HEK293 (cell line): ENCODE data around the gene EPS8L1.

Experiments used
- CTCF ChIA-PET: fragments of 350-600 bp; formaldehyde crosslinking; extraction: SDS; loops from one replicate; lab custom pipeline; 2021; ENCODE audit warnings: antibody characterized with exemption; lab: Yijun Ruan, JAX
- POLR2A ChIA-PET: fragments of 300-600 bp; formaldehyde crosslinking; extraction: SDS; loops from one replicate; lab custom pipeline; 2020; ENCODE audit warnings: antibody characterized with exemption, inconsistent platforms; lab: Yijun Ruan, JAX
- H3K27ac ChIP-seq: fragments of 200-500 bp; sonication (Bioruptor generic); 2 replicates; pipeline ENCODE4 v1.5.1; 2014; ENCODE audit warnings: low read depth, low read length, control low read depth, inconsistent platforms; ENCODE audit errors: extremely low read depth
- H3K36me3 ChIP-seq, 2 experiments: fragments of 200-500 bp in 1 of 2; sonication (Bioruptor generic) in 1 of 2; 1 replicate in 1 of 2; 2 replicates in 1 of 2; pipeline ENCODE4 v1.5.1; 2014 to 2017; ENCODE audit warnings: inconsistent platforms in 2 of 2, low read length in 2 of 2; ENCODE audit not compliant: control insufficient read depth in 2 of 2, insufficient read depth in 1 of 2
- H3K4me1 ChIP-seq: fragments of 200-500 bp; sonication (Bioruptor generic); 2 replicates; pipeline ENCODE4 v1.5.1; 2014; ENCODE audit warnings: mild to moderate bottlenecking, low read length, inconsistent platforms; ENCODE audit not compliant: control insufficient read depth, insufficient read depth
- H3K4me3 ChIP-seq: 2 replicates; pipeline ENCODE4 v1.5.1; 2011; ENCODE audit warnings: low read depth, mild to moderate bottlenecking, control low read depth, low read length, moderate library complexity
- H3K9me3 ChIP-seq: fragments of 200-500 bp; sonication (Bioruptor generic); 2 replicates; pipeline ENCODE4 v1.5.1; 2014; ENCODE audit warnings: low read depth, low read length, inconsistent platforms; ENCODE audit not compliant: control insufficient read depth, insufficient read depth
- ELK4 ChIP-seq: IDR thresholded peaks from 2 replicates; pipeline ENCODE4 v1.6.1; 2011; ENCODE audit warnings: mild to moderate bottlenecking, low read depth, low read length, borderline replicate concordance
- GFI1B ChIP-seq: fragments of 450-650 bp; formaldehyde crosslinking; IDR thresholded peaks from 2 replicates; pipeline ENCODE4 v1.5.1; 2016; ENCODE audit warnings: missing biosample characterization, missing genetic modification characterization
- GLI2 ChIP-seq: fragments of 450-650 bp; formaldehyde crosslinking; IDR thresholded peaks from 2 replicates; pipeline ENCODE4; 2017; ENCODE audit warnings: missing biosample characterization, missing genetic modification characterization, low read depth, borderline replicate concordance
- HOXC10 ChIP-seq: sonication (generic); formaldehyde crosslinking; IDR thresholded peaks from 2 replicates; pipeline ENCODE4 v1.8.1; 2023; ENCODE audit warnings: mild to moderate bottlenecking, missing genetic modification reagents
- KLF16 ChIP-seq: fragments of 450-650 bp; formaldehyde crosslinking; IDR thresholded peaks from 2 replicates; pipeline ENCODE4 v1.5.1; 2017; ENCODE audit warnings: missing biosample characterization, missing genetic modification characterization
- KLF7 ChIP-seq: fragments of 450-650 bp; formaldehyde crosslinking; IDR thresholded peaks from 2 replicates; pipeline ENCODE4 v1.5.1; 2016; ENCODE audit warnings: missing biosample characterization, missing genetic modification characterization, borderline replicate concordance
- MEIS1 ChIP-seq: sonication (generic); formaldehyde crosslinking; IDR thresholded peaks from 2 replicates; pipeline ENCODE4 v1.8.1; 2022; ENCODE audit warnings: missing genetic modification reagents, mild to moderate bottlenecking, borderline replicate concordance
- SALL2 ChIP-seq: fragments of 450-650 bp; formaldehyde crosslinking; IDR thresholded peaks from 2 replicates; pipeline ENCODE4 v1.5.0; 2017; ENCODE audit warnings: missing biosample characterization, mild to moderate bottlenecking, missing genetic modification characterization, borderline replicate concordance
- SCRT2 ChIP-seq: fragments of 450-650 bp; formaldehyde crosslinking; IDR thresholded peaks from 2 replicates; pipeline ENCODE4 v1.5.1; 2016; ENCODE audit warnings: missing biosample characterization, missing genetic modification characterization
- SETDB1 ChIP-seq: IDR thresholded peaks from one replicate; pipeline ENCODE4 v1.6.1; 2017; ENCODE audit warnings: mild to moderate bottlenecking, low read length, moderate library complexity, mixed read lengths; ENCODE audit not compliant: insufficient read length
- SP2 ChIP-seq: fragments of 450-650 bp; formaldehyde crosslinking; IDR thresholded peaks from 2 replicates; pipeline ENCODE4 v1.5.1; 2016; ENCODE audit warnings: missing biosample characterization, missing genetic modification characterization
- ZIC2 ChIP-seq: fragments of 450-650 bp; formaldehyde crosslinking; IDR thresholded peaks from 2 replicates; pipeline ENCODE4 v1.5.1; 2016; ENCODE audit warnings: missing biosample characterization, missing genetic modification characterization
- ZNF114 ChIP-seq: fragments of 450-650 bp; formaldehyde crosslinking; IDR thresholded peaks from 2 replicates; pipeline ENCODE4 v1.5.0; 2017; ENCODE audit warnings: missing biosample characterization, missing genetic modification characterization
- ZNF169 ChIP-seq: fragments of 450-650 bp; formaldehyde crosslinking; IDR thresholded peaks from 2 replicates; pipeline ENCODE4 v1.5.1; 2016; ENCODE audit warnings: missing biosample characterization, missing genetic modification characterization
- ZNF221 ChIP-seq: fragments of 450-650 bp; formaldehyde crosslinking; IDR thresholded peaks from 2 replicates; pipeline ENCODE4 v1.5.1; 2017; ENCODE audit warnings: missing biosample characterization, missing genetic modification characterization, borderline replicate concordance
- ZNF23 ChIP-seq: fragments of 450-650 bp; formaldehyde crosslinking; IDR thresholded peaks from 2 replicates; pipeline ENCODE4 v1.5.1; 2016; ENCODE audit warnings: missing biosample characterization, missing genetic modification characterization, borderline replicate concordance
- ZNF274 ChIP-seq, 2 experiments: fragments of 200-500 bp in 1 of 2; fragments of 450-650 bp in 1 of 2; sonication (Bioruptor generic) in 1 of 2; formaldehyde crosslinking in 1 of 2; IDR thresholded peaks; 2 replicates each; pipeline versions ENCODE4 v1.5.1 to v1.6.1; 2014 to 2016; ENCODE audit warnings: borderline replicate concordance in 1 of 2, inconsistent platforms in 1 of 2, low read length in 1 of 2, missing biosample characterization in 1 of 2, missing genetic modification characterization in 1 of 2
- ZNF280C ChIP-seq: fragments of 450-650 bp; formaldehyde crosslinking; IDR thresholded peaks from 2 replicates; pipeline ENCODE4 v1.5.1; 2016; ENCODE audit warnings: missing biosample characterization, missing genetic modification characterization
- ZNF302 ChIP-seq: fragments of 450-650 bp; formaldehyde crosslinking; IDR thresholded peaks from 2 replicates; pipeline ENCODE4 v1.5.1; 2016; ENCODE audit warnings: missing biosample characterization, missing genetic modification characterization, low read depth
- ZNF324 ChIP-seq: fragments of 450-650 bp; formaldehyde crosslinking; IDR thresholded peaks from 2 replicates; pipeline ENCODE4 v1.5.1; 2016; ENCODE audit warnings: missing biosample characterization, missing genetic modification characterization
- ZNF335 ChIP-seq: fragments of 450-650 bp; formaldehyde crosslinking; conservative IDR thresholded peaks from 2 replicates; pipeline ENCODE4 v1.5.1; 2016; ENCODE audit warnings: missing biosample characterization, missing genetic modification characterization
- ZNF391 ChIP-seq: fragments of 450-650 bp; formaldehyde crosslinking; IDR thresholded peaks from 2 replicates; pipeline ENCODE4 v1.5.1; 2016; ENCODE audit warnings: low read depth, missing biosample characterization, missing genetic modification characterization, borderline replicate concordance
- ZNF416 ChIP-seq: fragments of 450-650 bp; formaldehyde crosslinking; IDR thresholded peaks from 2 replicates; pipeline ENCODE4 v1.5.1; 2016; ENCODE audit warnings: missing biosample characterization, missing genetic modification characterization
- ZNF433 ChIP-seq: fragments of 450-650 bp; formaldehyde crosslinking; IDR thresholded peaks from 2 replicates; pipeline ENCODE4 v1.5.1; 2016; ENCODE audit warnings: missing biosample characterization, missing genetic modification characterization, low read depth
- ZNF529 ChIP-seq: fragments of 450-650 bp; formaldehyde crosslinking; IDR thresholded peaks from 2 replicates; pipeline ENCODE4 v1.5.1; 2017; ENCODE audit warnings: missing genetic modification characterization, missing biosample characterization; ENCODE audit not compliant: insufficient replicate concordance
- ZNF548 ChIP-seq: fragments of 450-650 bp; formaldehyde crosslinking; IDR thresholded peaks from 2 replicates; pipeline ENCODE4 v1.5.1; 2016; ENCODE audit warnings: missing biosample characterization, missing genetic modification characterization
- ZNF549 ChIP-seq: fragments of 450-650 bp; IDR thresholded peaks from 2 replicates; pipeline ENCODE4 v1.5.1; 2018; ENCODE audit warnings: missing biosample characterization, missing genetic modification characterization, mild to moderate bottlenecking, inconsistent platforms, moderate library complexity
- ZNF623 ChIP-seq: fragments of 450-650 bp; formaldehyde crosslinking; IDR thresholded peaks from 2 replicates; pipeline ENCODE4 v1.5.1; 2016; ENCODE audit warnings: missing biosample characterization, missing genetic modification characterization
- ZNF626 ChIP-seq: fragments of 450-650 bp; sonication (Bioruptor Pico); formaldehyde crosslinking; IDR thresholded peaks from 2 replicates; pipeline ENCODE4 v1.5.1; 2018; ENCODE audit warnings: missing biosample characterization, missing genetic modification characterization, inconsistent platforms
- ZSCAN16 ChIP-seq: fragments of 450-650 bp; formaldehyde crosslinking; IDR thresholded peaks from 2 replicates; pipeline ENCODE4 v1.5.1; 2016; ENCODE audit warnings: missing biosample characterization, missing genetic modification characterization
- TF ChIP-seq, protein P1 (sequence below): fragments of 450-650 bp; formaldehyde crosslinking; IDR thresholded peaks from 2 replicates; pipeline ENCODE4 v1.5.1; 2017; ENCODE audit warnings: missing biosample characterization, missing genetic modification characterization
- TF ChIP-seq, protein P2 (sequence below): fragments of 450-650 bp; formaldehyde crosslinking; IDR thresholded peaks from 2 replicates; pipeline ENCODE4 v1.5.1; 2016; ENCODE audit warnings: missing biosample characterization, missing genetic modification characterization

The EPS8L1 gene

DNA sequence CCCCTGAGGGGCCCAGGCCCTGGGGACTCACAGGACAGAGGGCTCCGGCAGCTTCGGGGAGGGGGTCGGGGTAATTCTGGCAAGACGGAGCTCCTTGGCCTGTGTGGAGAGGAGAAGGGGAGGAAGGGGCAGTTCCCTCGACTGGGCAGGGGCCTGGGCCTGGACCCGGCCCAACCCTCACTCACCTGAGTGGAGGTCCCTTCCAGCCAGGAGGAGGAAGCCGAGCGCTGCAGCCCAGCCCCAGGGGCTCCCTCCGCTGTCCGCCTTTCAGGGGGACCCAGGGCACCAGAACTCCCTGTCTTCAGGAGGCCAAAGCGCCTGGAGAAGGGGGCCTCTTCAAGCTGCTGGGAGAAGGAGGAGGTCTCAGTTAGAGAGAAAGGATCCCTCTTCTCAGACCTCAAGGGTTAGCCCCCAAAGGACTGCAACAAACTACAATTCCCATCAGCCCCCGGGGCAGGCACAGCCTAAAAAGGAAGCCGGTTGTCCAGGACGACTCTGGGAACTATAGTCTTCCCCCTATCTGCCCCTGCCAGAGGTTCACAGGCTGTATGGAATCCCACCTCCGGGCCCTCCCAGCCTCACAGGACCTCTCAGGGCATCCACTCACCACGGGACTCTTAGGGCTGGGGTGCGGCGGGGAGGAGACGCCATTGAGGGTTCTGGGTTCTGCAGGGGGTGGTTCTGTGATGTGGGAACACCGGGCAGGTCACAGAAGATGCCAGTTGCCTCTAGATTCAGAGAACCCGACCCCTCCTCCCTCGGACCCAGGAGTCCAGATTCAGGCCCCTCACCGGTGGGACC lies 19.8 kb downstream of the EPS8L1 start:
- no peaks in the 10 kb centered on the region for H3K9me3 ChIP-seq
- H3K4me3 ChIP-seq = no peak overlapping the region
- peaks cover 4 to 47% of the 10 kb centered on the region in 2 experiments; a peak in 2 of 3 replicates for H3K36me3 ChIP-seq
- CTCF ChIA-PET = interaction anchor here (0.6 to 1.8 kb wide), 2 partner anchors 46 to 75 kb away, joined by 4 to 6 read pairs; no protein-coding TSS in a partner anchor
- no peaks in the 10 kb centered on the region for H3K4me1 ChIP-seq
- POLR2A ChIA-PET = interaction anchor here (2.0 kb wide), 1 partner anchor 22 kb away, joined by 5 read pairs; the partner anchor contains the start of gene PPP1R12C
- H3K27ac ChIP-seq = no peak overlapping the region; the same call in 1 of the 2 replicates
- TF ChIP-seq, protein P1, sequence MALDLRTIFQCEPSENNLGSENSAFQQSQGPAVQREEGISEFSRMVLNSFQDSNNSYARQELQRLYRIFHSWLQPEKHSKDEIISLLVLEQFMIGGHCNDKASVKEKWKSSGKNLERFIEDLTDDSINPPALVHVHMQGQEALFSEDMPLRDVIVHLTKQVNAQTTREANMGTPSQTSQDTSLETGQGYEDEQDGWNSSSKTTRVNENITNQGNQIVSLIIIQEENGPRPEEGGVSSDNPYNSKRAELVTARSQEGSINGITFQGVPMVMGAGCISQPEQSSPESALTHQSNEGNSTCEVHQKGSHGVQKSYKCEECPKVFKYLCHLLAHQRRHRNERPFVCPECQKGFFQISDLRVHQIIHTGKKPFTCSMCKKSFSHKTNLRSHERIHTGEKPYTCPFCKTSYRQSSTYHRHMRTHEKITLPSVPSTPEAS (tag by site-specific recombination) = 0 out of 2 replicates have a peak, but pooled peaks have one; percentile 28
- no peak for TF ChIP-seq ZNF324 (tag by site-specific recombination)
- TF ChIP-seq ZNF623 (tag by site-specific recombination) = no peak
- TF ChIP-seq ZNF626 = no peak
- TF ChIP-seq ZNF221 (tag by site-specific recombination) = no peak
- TF ChIP-seq GFI1B = no peak
- no peak for TF ChIP-seq ZNF280C (tag by site-specific recombination)
- TF ChIP-seq ZNF274 (IDR thresholded peaks at IDR 0.05; ENCODE audit: low read length) = no peak
- TF ChIP-seq ZNF274 (tag by site-specific recombination; IDR thresholded peaks at IDR 0.05; ENCODE audit: borderline replicate concordance) = no peak
- TF ChIP-seq ZNF548 = no peak
- TF ChIP-seq ZNF549 (tag by site-specific recombination) = no peak
- TF ChIP-seq SP2 = 0 out of 2 replicates have a peak, but pooled peaks have one; percentile 16
- peak; percentile 64 for TF ChIP-seq ZNF335
- TF ChIP-seq ZIC2 (tag by site-specific recombination) = no peak
- TF ChIP-seq HOXC10 = 0 out of 2 replicates have a peak, but pooled peaks have one; percentile 79
- TF ChIP-seq SCRT2 (tag by site-specific recombination) = no peak
- TF ChIP-seq ZNF114 (tag by site-specific recombination) = no peak
- no peak for TF ChIP-seq KLF16 (tag by site-specific recombination)
- no peak for TF ChIP-seq ZNF302 (tag by site-specific recombination)
- TF ChIP-seq ZNF416 = no peak
- TF ChIP-seq KLF7 = no peak
- no peak for TF ChIP-seq MEIS1 (CRISPR knock-in tag)
- TF ChIP-seq GLI2 = no peak
- no peak for TF ChIP-seq ZNF391 (tag by site-specific recombination)
- no peak for TF ChIP-seq SALL2
- TF ChIP-seq ZNF433 (tag by site-specific recombination) = no peak
- TF ChIP-seq ZNF169 = no peak
- no peak for TF ChIP-seq ZNF529 (tag by site-specific recombination)
- no peak for TF ChIP-seq SETDB1
- TF ChIP-seq, protein P2, sequence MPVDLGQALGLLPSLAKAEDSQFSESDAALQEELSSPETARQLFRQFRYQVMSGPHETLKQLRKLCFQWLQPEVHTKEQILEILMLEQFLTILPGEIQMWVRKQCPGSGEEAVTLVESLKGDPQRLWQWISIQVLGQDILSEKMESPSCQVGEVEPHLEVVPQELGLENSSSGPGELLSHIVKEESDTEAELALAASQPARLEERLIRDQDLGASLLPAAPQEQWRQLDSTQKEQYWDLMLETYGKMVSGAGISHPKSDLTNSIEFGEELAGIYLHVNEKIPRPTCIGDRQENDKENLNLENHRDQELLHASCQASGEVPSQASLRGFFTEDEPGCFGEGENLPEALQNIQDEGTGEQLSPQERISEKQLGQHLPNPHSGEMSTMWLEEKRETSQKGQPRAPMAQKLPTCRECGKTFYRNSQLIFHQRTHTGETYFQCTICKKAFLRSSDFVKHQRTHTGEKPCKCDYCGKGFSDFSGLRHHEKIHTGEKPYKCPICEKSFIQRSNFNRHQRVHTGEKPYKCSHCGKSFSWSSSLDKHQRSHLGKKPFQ (tag by site-specific recombination) = no peak
- TF ChIP-seq ZSCAN16 (tag by site-specific recombination) = no peak
- no peak for TF ChIP-seq ZNF23
- TF ChIP-seq ELK4 = no peak
